HG03039 (cell line): ENCODE data around the gene ZNF549.

Source experiments
- ATAC-seq: cut with Tn5 transposase; IDR thresholded peaks from one replicate; pipeline ENCODE4 v1.9.1; 2021; ENCODE audit warnings: mild to moderate bottlenecking, moderate library complexity; ENCODE audit not compliant: unreplicated experiment

ZNF549 gene

DNA sequence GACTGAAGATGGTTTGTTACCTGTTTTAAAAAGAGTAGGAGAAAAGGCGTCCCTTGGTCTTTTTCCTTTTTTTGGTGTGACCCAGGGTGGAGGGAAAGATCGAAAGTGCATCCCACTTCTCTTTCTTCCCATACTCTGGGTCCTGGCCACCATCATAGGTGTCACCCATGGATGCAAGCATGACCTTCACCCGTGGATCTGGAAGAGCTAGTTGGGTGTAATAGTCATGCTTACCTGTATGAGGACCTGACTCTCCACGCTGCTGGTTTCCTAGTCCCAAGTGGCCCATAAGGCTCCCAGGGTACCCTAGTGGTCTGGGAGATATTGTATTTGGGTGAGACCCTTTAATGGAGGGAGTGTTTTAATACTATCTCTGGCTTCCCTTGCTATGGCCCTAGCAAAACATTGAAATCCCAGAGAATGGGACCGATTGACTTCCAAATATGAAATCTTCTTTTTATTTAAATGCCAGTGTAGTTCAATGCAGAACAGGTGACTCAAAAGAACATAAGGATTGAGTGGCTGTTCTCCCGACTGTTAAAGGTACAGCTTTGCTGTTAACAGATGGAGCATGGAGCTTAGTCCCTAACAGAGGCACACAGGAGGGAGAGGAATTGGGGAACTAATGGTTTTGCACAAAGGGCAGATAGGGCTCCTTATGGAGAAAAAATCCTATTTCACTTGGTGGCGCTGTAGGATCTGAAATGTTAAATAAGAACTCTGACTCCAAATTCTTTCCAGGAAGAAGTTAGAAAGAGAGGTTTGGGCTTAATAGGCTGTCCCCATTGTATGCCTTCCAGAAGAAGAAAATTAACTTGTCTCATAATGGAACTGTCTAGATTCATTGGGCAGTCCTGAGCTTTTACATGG, 39.5 kb downstream of the ZNF549 start:
- ATAC-seq, result no peak

DNA sequence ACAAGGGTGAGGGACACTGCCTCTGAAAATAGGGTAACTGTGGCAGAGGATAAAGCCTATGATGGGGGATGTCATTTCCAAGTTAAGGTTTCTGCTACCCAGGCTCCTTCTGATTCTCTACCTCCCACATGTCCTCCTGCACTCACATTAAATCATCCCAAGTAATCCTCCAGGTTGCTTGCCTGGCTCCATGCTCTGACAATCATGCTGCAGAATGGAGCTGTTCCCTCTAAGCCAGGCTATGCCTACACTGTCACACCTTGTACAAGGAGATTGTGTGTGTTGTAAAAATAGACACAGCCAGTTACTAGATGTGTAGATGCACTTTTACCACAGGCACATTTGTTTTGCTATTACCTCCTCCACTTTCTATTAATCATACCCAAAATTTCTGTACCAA, 43.6 kb downstream of the ZNF549 start:
- ATAC-seq, result no peak

DNA sequence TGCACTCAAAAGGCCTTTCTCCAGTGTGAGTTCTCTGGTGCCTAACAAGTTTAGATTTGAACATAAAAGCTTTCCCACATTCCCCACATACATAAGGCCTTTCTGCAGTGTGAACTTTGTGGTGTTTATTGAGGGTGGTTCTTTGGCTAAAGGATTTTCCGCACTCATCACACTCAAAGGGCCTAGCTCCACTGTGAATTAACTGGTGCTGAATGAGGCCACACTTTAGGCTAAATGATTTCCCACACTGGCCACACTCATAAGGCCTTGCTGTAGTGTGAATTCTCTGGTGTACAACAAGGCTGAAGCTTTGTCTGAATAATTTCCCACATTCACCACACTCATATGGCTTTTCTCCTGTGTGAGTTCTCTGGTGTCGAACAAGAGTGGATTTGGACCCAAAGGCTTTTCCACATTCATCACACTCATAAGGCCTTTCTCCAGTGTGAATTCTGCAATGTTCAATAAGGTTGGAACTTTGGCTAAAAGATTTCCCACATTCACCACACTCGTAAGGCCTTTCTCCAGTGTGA, 45.3 kb downstream of the ZNF549 start:
- ATAC-seq, result no peak

DNA sequence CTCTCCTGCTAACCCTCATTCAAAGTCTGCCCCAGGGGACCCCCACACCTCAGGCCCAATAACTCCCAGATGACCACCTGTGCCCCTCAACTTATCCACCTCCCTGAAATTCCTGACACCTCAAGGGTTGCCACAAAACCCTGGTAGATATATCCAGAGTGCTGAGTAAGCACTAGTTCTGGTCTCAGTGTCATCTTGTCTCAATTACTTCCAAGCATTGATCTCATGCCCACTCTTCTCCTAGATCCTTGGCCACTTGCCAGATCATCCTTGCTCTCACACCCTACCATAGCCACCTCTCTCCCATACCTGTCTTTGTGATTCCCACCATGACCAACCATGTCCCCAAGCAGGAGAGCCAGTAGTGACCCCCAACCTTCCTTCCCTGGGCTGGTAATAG, 49.5 kb downstream of the ZNF549 start:
- no peak for ATAC-seq

DNA sequence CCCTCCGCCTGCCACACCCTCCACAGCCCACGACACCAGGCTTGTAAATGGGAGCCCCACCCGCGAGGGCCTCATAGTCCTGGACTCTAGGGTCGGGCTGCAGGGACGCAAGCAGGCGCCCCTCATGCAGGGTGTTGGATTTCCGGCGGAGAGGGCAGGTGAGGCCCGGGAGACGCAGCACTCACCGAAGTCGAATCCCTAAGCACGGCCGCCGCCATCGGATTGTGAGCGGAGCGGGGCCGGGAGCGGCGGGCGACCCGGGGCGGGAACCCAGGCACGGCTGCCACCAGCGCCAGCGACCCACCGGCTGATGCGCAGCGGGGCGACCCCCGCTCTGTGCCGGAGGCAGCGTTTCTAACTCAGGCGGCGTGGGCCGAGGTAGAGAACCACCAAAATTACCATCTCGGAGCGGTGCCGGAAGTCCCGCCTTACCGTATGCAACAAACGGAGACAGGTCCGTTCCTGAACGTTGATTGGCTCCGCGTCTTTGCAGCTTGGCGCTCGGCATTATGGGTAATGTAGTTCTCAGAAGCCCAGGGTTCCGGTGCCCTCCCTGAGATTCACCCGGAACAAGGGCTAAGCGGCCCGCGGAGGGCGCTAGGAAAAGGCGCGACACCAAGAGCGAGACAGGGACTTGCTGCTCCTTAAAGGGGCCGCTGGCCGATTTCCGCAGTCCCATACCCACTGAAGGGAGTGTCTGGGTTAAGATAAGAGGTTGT, 51.5 kb downstream of the ZNF549 start, which contains the start of gene ZNF416:
TSS of gene ZNF416 (minus strand) at position 425 of the 719 bp plus-strand sequence. CDS start at position 218, 207 bp downstream.
- ATAC-seq, result peak; percentile 92

DNA sequence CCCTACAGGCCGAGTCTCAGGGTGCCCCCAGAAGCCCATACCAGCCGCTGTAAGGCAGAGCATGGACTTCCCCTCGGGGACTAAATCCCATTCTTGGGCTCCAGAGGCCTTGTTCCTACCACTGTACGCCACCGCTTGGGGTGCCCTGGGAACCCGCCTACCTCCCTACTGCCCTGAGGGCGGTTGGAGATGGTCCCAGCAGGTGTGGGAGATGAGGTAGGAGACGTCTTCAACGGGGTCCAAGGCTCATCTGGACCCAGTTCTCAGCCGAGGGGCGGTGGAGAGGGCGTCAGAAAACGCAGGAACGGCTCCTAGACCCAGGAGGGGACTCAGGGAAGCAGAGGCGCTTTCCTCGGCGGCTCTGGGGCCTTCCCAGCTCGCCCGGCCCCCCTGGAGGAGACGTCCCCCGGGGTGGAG, 56.0 kb downstream of the ZNF549 start:
- ATAC-seq, result no peak

DNA sequence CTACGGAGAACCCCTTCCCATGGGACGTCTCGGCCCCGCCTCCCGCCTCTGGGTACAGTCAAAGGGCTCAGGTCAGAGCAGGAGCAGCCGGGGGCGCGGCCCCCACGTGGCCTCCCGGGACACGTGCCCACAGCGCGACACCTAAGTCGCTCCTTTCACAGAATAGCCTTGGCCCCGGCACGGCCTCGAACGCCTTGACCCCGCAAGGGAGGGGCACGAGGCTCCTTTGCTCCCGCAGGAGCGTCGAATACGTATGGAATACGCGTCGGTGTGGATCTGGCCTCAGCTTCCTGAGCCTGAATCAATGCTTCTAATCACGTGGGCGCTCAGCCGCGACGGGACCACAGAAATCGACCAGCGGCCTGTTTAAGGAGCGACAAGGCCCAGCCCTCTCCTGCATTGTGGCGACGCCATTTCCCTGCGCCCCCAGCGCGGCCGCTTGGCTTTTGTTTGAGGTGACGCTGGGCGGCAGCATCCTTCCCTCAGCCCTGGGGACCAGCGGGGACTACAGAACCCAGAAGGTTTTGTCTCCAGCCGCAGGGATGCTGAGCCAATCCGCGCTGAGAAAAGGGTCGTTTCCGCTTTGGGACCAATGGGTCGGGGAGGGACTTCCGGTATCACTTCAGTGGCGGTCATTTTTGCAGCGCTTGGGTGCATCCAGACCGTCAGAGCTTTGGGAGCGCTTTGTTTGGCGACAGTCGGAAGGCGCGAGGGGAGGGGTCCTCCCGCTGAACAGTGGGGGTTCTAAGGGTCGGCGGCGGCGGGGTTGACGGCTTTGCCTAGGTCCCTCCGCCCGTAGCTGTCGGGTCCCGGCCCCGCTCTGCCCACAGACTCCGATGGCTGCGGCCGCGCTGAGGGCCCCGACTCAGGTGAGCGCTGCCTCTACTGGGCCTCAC, 56.6 kb downstream of the ZNF549 start, which contains the start of gene ZIK1:
TSS of gene ZIK1 (plus strand) at position 625 of the 896 bp plus-strand sequence. CDS start at position 837, 212 bp downstream.
- peak; percentile 33 for ATAC-seq

DNA sequence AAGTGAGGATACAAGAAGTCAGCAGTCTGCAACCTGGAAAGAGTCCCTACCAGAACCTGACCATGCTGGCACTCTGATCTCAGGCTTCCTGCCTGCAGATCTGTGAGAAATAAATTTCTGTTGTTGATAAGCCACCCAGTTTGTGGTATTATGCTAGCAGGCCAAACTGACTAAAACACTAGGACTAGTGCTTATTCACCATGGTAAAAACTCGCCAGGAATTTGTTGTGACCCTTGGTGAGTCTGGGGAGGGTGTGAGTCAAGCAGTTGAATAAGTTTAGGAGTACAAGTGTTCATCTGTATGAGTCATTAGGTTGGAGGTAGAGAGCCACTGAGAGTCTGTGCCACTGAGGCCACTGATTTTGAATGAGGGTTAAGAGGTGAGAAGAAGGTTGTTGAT, 60.4 kb downstream of the ZNF549 start:
- ATAC-seq, result no peak

DNA sequence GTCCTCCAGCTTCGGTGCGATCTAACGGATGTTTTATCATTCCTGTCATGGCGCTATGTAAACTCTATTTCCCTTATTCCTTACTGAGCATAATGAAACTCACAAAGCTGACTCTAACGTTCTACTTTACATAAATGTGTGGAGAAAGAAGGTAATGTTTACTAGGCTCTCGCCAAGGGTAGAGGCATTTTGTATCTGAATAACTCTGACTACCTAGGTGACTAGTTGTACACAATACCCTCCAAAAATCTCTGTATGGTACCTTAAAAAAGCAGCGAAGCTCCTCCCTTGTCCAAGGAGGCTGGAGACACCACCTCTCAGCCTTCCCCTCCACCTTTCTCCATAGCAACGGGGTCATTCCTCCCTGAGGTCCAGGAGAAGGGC, 72.2 kb downstream of the ZNF549 start:
- no peak for ATAC-seq

DNA sequence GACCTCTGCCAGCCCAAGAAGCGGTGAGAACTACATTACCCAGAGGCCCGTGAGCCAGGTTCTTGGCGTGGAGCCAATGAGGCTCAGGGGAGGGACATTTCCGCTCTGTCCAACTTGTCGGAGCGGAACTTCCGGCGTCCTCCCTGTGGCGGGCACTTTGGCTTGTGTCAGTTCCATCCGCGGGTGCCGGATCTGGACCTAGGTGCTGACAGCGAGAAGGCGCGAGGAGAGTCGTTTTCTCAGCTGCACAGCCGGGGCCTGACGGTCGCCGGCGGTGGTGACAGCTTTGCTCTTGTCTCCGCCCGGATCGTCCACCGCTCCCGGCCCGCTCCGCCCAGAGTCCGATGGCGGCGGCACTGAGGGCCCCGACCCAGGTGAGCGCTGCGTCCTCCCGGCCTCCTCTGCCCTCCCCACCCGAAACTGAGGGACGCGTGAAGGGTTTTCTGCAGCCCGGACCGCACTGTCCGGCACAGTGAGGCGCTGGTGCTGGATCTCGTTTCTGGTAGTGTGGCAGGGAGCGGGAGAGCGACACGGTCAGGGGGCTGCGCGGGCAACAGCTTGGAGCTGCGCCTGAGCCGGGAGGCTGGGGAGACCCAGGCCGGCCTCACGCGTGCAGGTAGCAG, 72.7 kb downstream of the ZNF549 start, which contains the start of gene ZNF530:
TSS of gene ZNF530 (plus strand) at position 125 of the 623 bp plus-strand sequence. CDS start 4,461 bp downstream, outside the sequence.
- peak; percentile 88 for ATAC-seq

DNA sequence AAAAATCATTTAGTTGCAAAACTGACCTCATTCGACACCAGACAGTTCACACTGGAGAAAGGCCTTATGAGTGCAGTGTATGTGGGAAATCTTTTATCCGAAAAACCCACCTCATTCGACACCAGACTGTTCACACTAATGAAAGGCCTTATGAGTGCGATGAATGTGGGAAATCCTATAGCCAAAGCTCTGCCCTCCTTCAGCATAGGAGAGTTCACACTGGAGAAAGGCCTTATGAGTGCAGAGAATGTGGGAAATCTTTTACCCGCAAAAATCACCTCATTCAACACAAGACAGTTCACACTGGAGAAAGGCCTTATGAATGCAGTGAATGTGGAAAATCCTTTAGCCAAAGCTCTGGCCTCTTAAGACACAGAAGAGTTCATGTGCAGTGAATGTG, 79.8 kb downstream of the ZNF549 start:
- ATAC-seq, result no peak
